NT2/D1 (cell line): ENCODE data around the gene RPL14.
A peak's percentile ranks its signal among the peaks of the same experiment; 100 is the strongest.

Experiments
- DNase-seq: peaks from one replicate; pipeline ENCODE4 v3.0.0-alpha.2; 2011; ENCODE audit warnings: low read depth, low spot score
- H3K27me3 ChIP-seq: 2 replicates; pipeline ENCODE4 v1.6.0; 2011; ENCODE audit warnings: mild to moderate bottlenecking; ENCODE audit not compliant: insufficient read length, insufficient read depth
- H3K36me3 ChIP-seq: 2 replicates; pipeline ENCODE4 v1.6.1; 2011; ENCODE audit warnings: mild to moderate bottlenecking, low read length, mixed read lengths; ENCODE audit not compliant: insufficient read depth, insufficient read length
- H3K4me1 ChIP-seq: 2 replicates; pipeline ENCODE4 v1.5.1; 2011; ENCODE audit not compliant: insufficient read depth, insufficient read length
- H3K4me3 ChIP-seq: 2 replicates; pipeline ENCODE4 v1.5.1; 2011; ENCODE audit warnings: low read depth; ENCODE audit not compliant: insufficient read length
- H3K9ac ChIP-seq: 2 replicates; pipeline ENCODE4 v1.6.0; 2011; ENCODE audit warnings: low read depth; ENCODE audit not compliant: insufficient read length
- H3K9me3 ChIP-seq: 2 replicates; pipeline ENCODE4 v1.5.1; 2011; ENCODE audit warnings: mild to moderate bottlenecking, low read length; ENCODE audit not compliant: insufficient read depth
- SUZ12 ChIP-seq: IDR thresholded peaks from 2 replicates; pipeline ENCODE4 v1.6.1; 2011; ENCODE audit not compliant: insufficient read length, insufficient read depth; ENCODE audit errors: extremely low read depth
- YY1 ChIP-seq: IDR thresholded peaks from 2 replicates; pipeline ENCODE4 v1.6.1; 2011; ENCODE audit not compliant: insufficient read length, insufficient read depth
- ZNF274 ChIP-seq: IDR thresholded peaks from 2 replicates; pipeline ENCODE4 v1.6.1; 2011; ENCODE audit warnings: mild to moderate bottlenecking, low read depth, low read length

Gene RPL14

DNA sequence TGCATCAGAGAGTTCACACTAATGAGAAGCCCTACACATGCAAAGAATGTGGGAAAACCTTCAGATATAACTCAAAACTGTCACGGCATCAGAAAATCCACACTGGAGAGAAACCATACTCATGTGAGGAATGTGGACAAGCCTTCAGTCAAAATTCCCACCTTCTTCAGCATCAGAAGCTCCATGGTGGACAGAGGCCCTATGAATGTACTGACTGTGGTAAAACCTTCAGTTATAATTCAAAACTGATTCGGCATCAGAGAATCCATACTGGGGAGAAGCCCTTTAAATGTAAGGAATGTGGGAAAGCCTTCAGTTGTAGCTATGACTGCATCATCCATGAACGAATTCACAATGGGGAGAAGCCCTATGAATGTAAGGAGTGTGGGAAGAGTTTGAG is 30.0 kb downstream of the RPL14 start:
- TF ChIP-seq ZNF274: no peak
- TF ChIP-seq SUZ12: no peak
- no peak for TF ChIP-seq YY1

GRCh38 chr3:40490916-40491315 is 33.8 kb downstream of the RPL14 start:
- TF ChIP-seq ZNF274: no peak
- Histone ChIP-seq H3K4me3 (no peak overlapping the region), H3K9ac (no peak overlapping the region), H3K4me1 (no peaks in the 10 kb centered on the region), H3K9me3 (peaks cover 22% of the 10 kb centered on the region), H3K36me3 (peaks cover 9% of the 10 kb centered on the region), H3K27me3 (no peaks in the 10 kb centered on the region)
- no peak for DNase-seq

More for the DNA sequence above, 30.0 kb downstream of the RPL14 start:
- peaks cover 15% of the 10 kb centered on the region for H3K36me3 ChIP-seq
- no peaks in the 10 kb centered on the region for H3K27me3 ChIP-seq
- DNase-seq: no peak
- H3K9me3 ChIP-seq: peaks cover 22% of the 10 kb centered on the region
- H3K9ac ChIP-seq: no peak overlapping the region
- no peaks in the 10 kb centered on the region for H3K4me1 ChIP-seq
- H3K4me3 ChIP-seq: no peak overlapping the region

DNA sequence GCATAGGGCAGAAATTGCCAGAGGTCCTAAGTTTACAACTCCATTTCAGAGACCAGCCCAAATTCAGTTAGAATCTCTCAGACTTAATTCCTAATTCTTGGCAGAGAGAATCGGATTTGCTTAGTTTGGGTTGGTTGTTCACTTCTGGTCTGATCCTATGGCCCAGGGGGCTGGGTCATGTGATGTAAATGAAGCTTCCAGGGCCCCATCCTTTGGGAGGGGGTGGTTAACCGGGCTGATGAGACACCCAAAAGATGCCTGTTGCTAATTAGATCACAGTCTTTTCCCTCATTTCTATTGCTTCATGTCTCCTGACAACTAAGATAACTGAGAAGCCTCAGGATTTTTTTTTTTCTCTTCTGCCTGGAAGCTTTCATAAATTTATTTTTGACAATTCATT is 37.6 kb downstream of the RPL14 start:
- H3K9ac ChIP-seq: no peak overlapping the region
- no peaks in the 10 kb centered on the region for H3K36me3 ChIP-seq
- TF ChIP-seq ZNF274 (no peak), YY1 (no peak), SUZ12 (no peak)
- H3K27me3 ChIP-seq: no peaks in the 10 kb centered on the region
- H3K9me3 ChIP-seq: no peaks in the 10 kb centered on the region
- H3K4me1 ChIP-seq: no peaks in the 10 kb centered on the region
- no peak for DNase-seq
- no peak overlapping the region for H3K4me3 ChIP-seq

DNA sequence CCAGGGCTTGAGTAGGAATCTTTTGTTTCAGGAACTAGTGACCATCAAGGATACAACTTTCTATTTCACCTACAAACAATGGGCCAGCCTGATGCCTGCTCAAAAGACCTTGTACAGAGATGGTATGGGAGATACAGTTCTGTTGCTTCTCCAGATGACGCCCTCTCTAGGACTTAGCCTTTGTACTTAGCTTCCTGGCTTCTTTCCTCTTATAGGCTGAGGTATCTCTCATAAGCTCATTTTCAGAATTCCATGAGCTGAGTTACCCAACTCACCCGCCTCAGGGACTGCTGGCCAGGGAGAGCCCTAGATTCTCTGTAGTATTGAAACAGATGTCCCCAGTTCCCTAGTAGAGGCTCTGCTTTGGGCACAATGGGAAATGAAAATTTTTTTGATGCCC is 40.1 kb downstream of the RPL14 start:
- H3K36me3 ChIP-seq: no peaks in the 10 kb centered on the region
- TF ChIP-seq YY1: no peak
- TF ChIP-seq ZNF274: no peak
- TF ChIP-seq SUZ12: no peak
- no peaks in the 10 kb centered on the region for H3K27me3 ChIP-seq
- no peak for DNase-seq
- H3K9ac ChIP-seq: no peak overlapping the region
- H3K4me1 ChIP-seq: no peaks in the 10 kb centered on the region
- no peak overlapping the region for H3K4me3 ChIP-seq
- H3K9me3 ChIP-seq: no peaks in the 10 kb centered on the region

DNA sequence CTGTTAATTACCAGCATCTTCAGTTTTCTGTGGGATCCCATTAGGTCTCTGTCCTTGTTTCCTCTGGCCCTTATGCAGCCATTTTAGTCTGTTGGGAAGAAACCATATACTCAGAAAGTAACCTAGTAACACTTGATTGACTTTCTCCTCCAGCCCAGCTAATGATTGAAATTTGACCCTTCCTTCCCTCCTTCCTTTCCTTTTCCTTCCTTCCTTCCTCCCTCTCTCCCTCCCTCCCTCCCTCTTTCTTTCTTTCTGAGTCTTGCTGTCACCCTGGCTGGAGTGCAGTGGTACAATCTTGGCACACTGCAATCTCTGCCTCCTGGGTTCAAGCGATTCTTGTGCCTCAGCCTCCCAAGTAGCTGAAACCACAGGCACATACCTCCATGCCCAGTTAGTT is 42.8 kb downstream of the RPL14 start:
- Histone ChIP-seq H3K9me3 (no peaks in the 10 kb centered on the region), H3K36me3 (no peaks in the 10 kb centered on the region), H3K4me1 (no peaks in the 10 kb centered on the region), H3K27me3 (no peaks in the 10 kb centered on the region), H3K4me3 (no peak overlapping the region), H3K9ac (no peak overlapping the region)
- DNase-seq: no peak
- TF ChIP-seq YY1: no peak

- Histone ChIP-seq H3K27me3 (no peaks in the 10 kb centered on the region), H3K4me1 (peaks cover 2% of the 10 kb centered on the region), H3K9me3 (no peaks in the 10 kb centered on the region), H3K9ac (no peak overlapping the region), H3K36me3 (no peaks in the 10 kb centered on the region), H3K4me3 (no peak overlapping the region)
- TF ChIP-seq YY1: no peak
- no peak for TF ChIP-seq ZNF274
- no peak for TF ChIP-seq SUZ12
- no peak for DNase-seq
Measured at GRCh38 chr3:40502034-40502433, 44.9 kb downstream of the RPL14 start.

GRCh38 chr3:40504636-40505430 is 47.7 kb downstream of the RPL14 start:
- no peaks in the 10 kb centered on the region for H3K27me3 ChIP-seq
- H3K9ac ChIP-seq: no peak overlapping the region
- H3K4me3 ChIP-seq: peak overlapping the region; percentile 92

More at GRCh38 chr3:40504636-40505430, 47.7 kb downstream of the RPL14 start:
- TF ChIP-seq YY1 (no peak), SUZ12 (no peak), ZNF274 (no peak)
- Histone ChIP-seq H3K9me3 (no peaks in the 10 kb centered on the region; the same call in 1 of the 2 replicates), H3K4me1 (peaks cover 2% of the 10 kb centered on the region), H3K36me3 (peaks cover 14% of the 10 kb centered on the region)
- no peak for DNase-seq
